MCF 10A (cell line): ENCODE data around the gene IGSF9B. TPM values are rescaled to one million over a fixed set of nuclear protein-coding genes. Genes with fewer than 3 reads are reported as not detected.

ENCODE experiments used
- BruUV-seq: library from RNA; stranded (reverse); fragments of 400-500 nt; replicated peaks from 2 replicates; lab custom pipeline; 2021; lab: Mats Ljungman, UMichigan
- CTCF ChIA-PET: fragments of 300-600 bp; sonication (Branson Sonifier 250); formaldehyde crosslinking; extraction: SDS; loops from one replicate; lab custom pipeline; 2021; ENCODE audit warnings: antibody characterized with exemption, inconsistent platforms; lab: Yijun Ruan, JAX
- POLR2A ChIA-PET: fragments of 300-600, 350-650 bp; sonication (Branson Sonifier 250); formaldehyde crosslinking; extraction: SDS; loops from one replicate; lab custom pipeline; 2020; ENCODE audit warnings: antibody characterized with exemption, inconsistent platforms; lab: Yijun Ruan, JAX
- DNase-seq: peaks from one replicate; pipeline ENCODE4 v3.0.0-alpha.2; 2018; ENCODE audit not compliant: unreplicated experiment
- H3K27ac Mint-ChIP-seq: one replicate; pipeline ENCODE4 v1.8.0; 2022; ENCODE audit warnings: mild to moderate bottlenecking, low read depth, mixed read lengths; ENCODE audit not compliant: unreplicated experiment
- H3K27me3 Mint-ChIP-seq: one replicate; pipeline ENCODE4 v1.8.0; 2022; ENCODE audit warnings: mixed read lengths; ENCODE audit not compliant: insufficient read depth, unreplicated experiment
- H3K36me3 Mint-ChIP-seq: one replicate; pipeline ENCODE4 v1.8.0; 2022; ENCODE audit warnings: mild to moderate bottlenecking, moderate library complexity, mixed read lengths; ENCODE audit not compliant: insufficient read depth, unreplicated experiment
- H3K4me1 Mint-ChIP-seq: one replicate; pipeline ENCODE4 v1.8.0; 2022; ENCODE audit warnings: mixed read lengths; ENCODE audit not compliant: insufficient read depth, unreplicated experiment
- H3K4me3 Mint-ChIP-seq: one replicate; pipeline ENCODE4 v1.8.0; 2022; ENCODE audit warnings: mild to moderate bottlenecking, moderate library complexity, mixed read lengths; ENCODE audit not compliant: unreplicated experiment
- H3K9me3 Mint-ChIP-seq: one replicate; pipeline ENCODE4 v1.8.0; 2022; ENCODE audit warnings: mixed read lengths; ENCODE audit not compliant: unreplicated experiment
- intact Hi-C: fragments of 100-400 bp; cut with micrococcal nuclease; formaldehyde crosslinking; loops from 2 replicates; pipeline ENCODE4 v1.14.1; 2022
- total RNA-seq: library from RNA; stranded (reverse); gene quantifications from 2 replicates; pipeline ENCODE4 v1.2.3, GENCODE V29; 2022
- TF ChIP-seq, protein P1 (sequence below): fragments of 200-600 bp; IDR thresholded peaks from one replicate; pipeline ENCODE4 v1.8.0; 2022; ENCODE audit warnings: antibody characterized with exemption, mild to moderate bottlenecking; ENCODE audit not compliant: unreplicated experiment

The IGSF9B gene
- total RNA-seq, 1 experiment from 2014 or later, result 13.9 TPM

DNA sequence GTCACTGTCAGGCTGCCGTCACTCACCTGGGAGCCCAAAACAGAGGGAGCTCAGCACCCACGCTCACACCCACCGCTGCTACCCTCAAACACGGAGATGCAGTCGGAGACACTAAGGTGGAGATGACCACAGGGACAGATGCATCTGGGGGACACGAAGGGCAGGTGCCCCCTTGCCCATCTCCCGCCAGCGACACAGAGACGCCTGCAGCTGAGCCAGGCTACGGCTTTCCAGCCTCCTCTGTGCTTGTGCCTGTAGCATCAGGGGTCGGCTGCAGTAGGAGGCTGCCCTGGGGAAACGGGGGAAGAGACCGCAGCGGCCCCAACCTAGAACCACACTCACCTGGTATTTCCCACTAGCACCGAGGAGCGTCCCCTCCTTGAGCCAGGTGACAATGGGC lies 19.3 kb downstream of the IGSF9B start:
- BruUV-seq, result no TSS peak
- DNase-seq, result no peak
- ChIA-PET CTCF (interaction anchor here (1.6 to 2.0 kb wide), 2 partner anchors 10 kb away, joined by 7 to 14 read pairs; no protein-coding TSS in a partner anchor), POLR2A (interaction anchor here (1.1 kb wide), 1 partner anchor 104 kb away, joined by 5 read pairs; no protein-coding TSS in a partner anchor)
- H3K9me3 Mint-ChIP-seq, result no peaks in the 10 kb centered on the region
- H3K36me3 Mint-ChIP-seq, result peaks cover 43% of the 10 kb centered on the region
- no peaks in the 10 kb centered on the region for H3K27me3 Mint-ChIP-seq
- no peak overlapping the region for H3K27ac Mint-ChIP-seq
- peaks cover 12% of the 10 kb centered on the region for H3K4me1 Mint-ChIP-seq
- TF ChIP-seq, protein P1, sequence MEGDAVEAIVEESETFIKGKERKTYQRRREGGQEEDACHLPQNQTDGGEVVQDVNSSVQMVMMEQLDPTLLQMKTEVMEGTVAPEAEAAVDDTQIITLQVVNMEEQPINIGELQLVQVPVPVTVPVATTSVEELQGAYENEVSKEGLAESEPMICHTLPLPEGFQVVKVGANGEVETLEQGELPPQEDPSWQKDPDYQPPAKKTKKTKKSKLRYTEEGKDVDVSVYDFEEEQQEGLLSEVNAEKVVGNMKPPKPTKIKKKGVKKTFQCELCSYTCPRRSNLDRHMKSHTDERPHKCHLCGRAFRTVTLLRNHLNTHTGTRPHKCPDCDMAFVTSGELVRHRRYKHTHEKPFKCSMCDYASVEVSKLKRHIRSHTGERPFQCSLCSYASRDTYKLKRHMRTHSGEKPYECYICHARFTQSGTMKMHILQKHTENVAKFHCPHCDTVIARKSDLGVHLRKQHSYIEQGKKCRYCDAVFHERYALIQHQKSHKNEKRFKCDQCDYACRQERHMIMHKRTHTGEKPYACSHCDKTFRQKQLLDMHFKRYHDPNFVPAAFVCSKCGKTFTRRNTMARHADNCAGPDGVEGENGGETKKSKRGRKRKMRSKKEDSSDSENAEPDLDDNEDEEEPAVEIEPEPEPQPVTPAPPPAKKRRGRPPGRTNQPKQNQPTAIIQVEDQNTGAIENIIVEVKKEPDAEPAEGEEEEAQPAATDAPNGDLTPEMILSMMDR, result no peak
- no peak overlapping the region for H3K4me3 Mint-ChIP-seq
- intact Hi-C loops, result no loop called here

DNA sequence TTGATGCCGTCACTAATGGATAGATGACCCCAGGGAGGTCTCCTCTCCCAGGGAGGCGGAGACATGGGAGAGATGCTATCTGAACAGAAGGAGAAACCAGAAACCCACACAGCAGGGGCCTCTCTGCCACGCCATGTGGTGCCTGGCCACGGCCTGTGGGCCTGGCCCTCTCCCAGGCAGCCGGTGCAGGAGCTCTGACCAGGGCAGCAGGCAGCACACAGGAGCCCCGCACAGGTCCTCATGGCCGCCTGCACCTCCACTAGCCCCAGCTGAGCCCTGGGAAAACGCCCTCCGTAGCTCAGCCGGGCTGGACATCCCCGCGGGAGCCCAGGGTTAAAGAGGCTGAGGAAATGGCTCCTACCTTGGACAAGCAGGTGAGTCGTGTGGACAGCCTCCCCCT lies 19.8 kb downstream of the IGSF9B start:
- intact Hi-C loops, result no loop called here
- ChIA-PET POLR2A (no interaction called here), CTCF (interaction anchor here (1.1 to 2.0 kb wide), 2 partner anchors 10 to 183 kb away, joined by 3 to 14 read pairs; no protein-coding TSS in a partner anchor)
- Mint-ChIP-seq H3K9me3 (no peaks in the 10 kb centered on the region), H3K4me3 (no peak overlapping the region), H3K27ac (no peak overlapping the region), H3K36me3 (peaks cover 39% of the 10 kb centered on the region), H3K27me3 (no peaks in the 10 kb centered on the region), H3K4me1 (peaks cover 12% of the 10 kb centered on the region)
- BruUV-seq, result no TSS peak
- TF ChIP-seq, protein P1, result no peak
- DNase-seq, result no peak

- H3K27ac Mint-ChIP-seq, result no peak overlapping the region
- no peak overlapping the region for H3K4me3 Mint-ChIP-seq
- BruUV-seq, result no TSS peak
- H3K9me3 Mint-ChIP-seq, result no peaks in the 10 kb centered on the region
- intact Hi-C loops, result no loop called here
- peaks cover 42% of the 10 kb centered on the region for H3K36me3 Mint-ChIP-seq
- peaks cover 12% of the 10 kb centered on the region for H3K4me1 Mint-ChIP-seq
- no peak for DNase-seq
- ChIA-PET CTCF (interaction anchor here (1.1 kb wide), 1 partner anchor 183 kb away, joined by 3 read pairs; no protein-coding TSS in a partner anchor), POLR2A (no interaction called here)
- no peaks in the 10 kb centered on the region for H3K27me3 Mint-ChIP-seq
- TF ChIP-seq, protein P1, result no peak
Observed at GRCh38 chr11:133936592-133936991, 20.2 kb downstream of the IGSF9B start.

GRCh38 chr11:133936136-133936535 lies 20.6 kb downstream of the IGSF9B start:
- no peak overlapping the region for H3K4me3 Mint-ChIP-seq
- TF ChIP-seq, protein P1, result no peak
- POLR2A ChIA-PET, result no interaction called here
- peaks cover 12% of the 10 kb centered on the region for H3K4me1 Mint-ChIP-seq
- H3K27ac Mint-ChIP-seq, result no peak overlapping the region
- CTCF ChIA-PET, result interaction anchor here (0.6 to 1.1 kb wide), 2 partner anchors 184 to 348 kb away, joined by 3 read pairs; no protein-coding TSS in a partner anchor
- BruUV-seq, result no TSS peak
- no peaks in the 10 kb centered on the region for H3K27me3 Mint-ChIP-seq
- H3K36me3 Mint-ChIP-seq, result peaks cover 44% of the 10 kb centered on the region
- no peak for DNase-seq
- H3K9me3 Mint-ChIP-seq, result no peaks in the 10 kb centered on the region
- intact Hi-C loops, result no loop called here
